Measurements from ENCODE around the gene MRM1. TPM values are rescaled to one million over a fixed set of nuclear protein-coding genes. Genes with fewer than 3 reads are reported as not detected.

MRM1 gene
- total and polyA plus RNA-seq, 5 experiments from 2014 or later = 3.2 to 12.7 (median 11.1) TPM

DNA sequence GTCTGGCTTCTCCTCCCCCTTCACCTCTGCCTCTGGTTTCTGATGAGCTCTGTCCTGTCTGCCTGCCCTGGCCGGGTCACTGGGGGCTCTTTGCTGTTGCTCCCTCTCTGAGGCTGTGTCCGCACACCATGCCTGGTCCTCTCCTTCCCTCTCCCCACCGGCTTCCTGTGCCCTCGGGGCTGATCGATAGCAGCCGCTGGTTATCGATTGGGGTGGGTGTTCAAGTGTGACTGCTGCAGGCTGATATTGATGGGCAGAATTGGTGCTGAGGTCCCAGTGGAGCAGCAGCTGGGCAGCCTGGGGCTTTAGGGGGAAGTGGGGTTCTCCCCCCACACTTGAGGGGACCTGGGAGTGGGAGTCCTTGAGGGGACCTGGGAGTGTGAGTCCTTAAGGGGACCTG lies 16.4 kb downstream of the MRM1 start:
- no peaks in the 10 kb centered on the region for H3K36me3 Mint-ChIP-seq
- no peak overlapping the region for H3K27ac Mint-ChIP-seq
- ATAC-seq (no peak), DNase-seq (no peak)
- H3K4me1 Mint-ChIP-seq = peaks cover 0 to 8% (median 4%) of the 10 kb centered on the region in 4 donors
- H3K9me3 Mint-ChIP-seq = no peaks in the 10 kb centered on the region
- POLR2A ChIA-PET = no interaction called here
- H3K4me3 Mint-ChIP-seq = no peak overlapping the region
- H3K27me3 Mint-ChIP-seq = no peaks in the 10 kb centered on the region

- H3K27ac Mint-ChIP-seq = no peak overlapping the region
- H3K36me3 Mint-ChIP-seq = no peaks in the 10 kb centered on the region
- ATAC-seq (no peak), DNase-seq (no peak)
- POLR2A ChIA-PET = no interaction called here
- H3K4me3 Mint-ChIP-seq = no peak overlapping the region
- no peaks in the 10 kb centered on the region for H3K27me3 Mint-ChIP-seq
- H3K4me1 Mint-ChIP-seq = peaks cover 0 to 8% (median 3%) of the 10 kb centered on the region in 4 donors
- H3K9me3 Mint-ChIP-seq = no peaks in the 10 kb centered on the region
These were observed 21.9 kb downstream of the MRM1 start for GRCh38 chr17:36623281-36623680.

- POLR2A ChIA-PET = no interaction called here
- Mint-ChIP-seq H3K4me1 (peaks cover 0 to 18% (median 5%) of the 10 kb centered on the region in 4 donors), H3K4me3 (no peak overlapping the region), H3K9me3 (no peaks in the 10 kb centered on the region), H3K27me3 (no peaks in the 10 kb centered on the region), H3K36me3 (no peaks in the 10 kb centered on the region), H3K27ac (no peak overlapping the region)
- DNase-seq (no peak), ATAC-seq (no peak)
These were observed 23.8 kb downstream of the MRM1 start for GRCh38 chr17:36625188-36625587.

GRCh38 chr17:36627101-36627500 lies 25.7 kb downstream of the MRM1 start:
- POLR2A ChIA-PET = no interaction called here
- H3K4me3 Mint-ChIP-seq = no peak overlapping the region
- no peak overlapping the region for H3K27ac Mint-ChIP-seq
- DNase-seq = no peak
- peaks cover 0 to 10% (median 3%) of the 10 kb centered on the region in 4 donors for H3K4me1 Mint-ChIP-seq
- no peaks in the 10 kb centered on the region for H3K9me3 Mint-ChIP-seq
- no peaks in the 10 kb centered on the region for H3K36me3 Mint-ChIP-seq
- H3K27me3 Mint-ChIP-seq = peaks cover 0 to 5% (median 0%) of the 10 kb centered on the region in 5 donors
- no peak for ATAC-seq

DNA sequence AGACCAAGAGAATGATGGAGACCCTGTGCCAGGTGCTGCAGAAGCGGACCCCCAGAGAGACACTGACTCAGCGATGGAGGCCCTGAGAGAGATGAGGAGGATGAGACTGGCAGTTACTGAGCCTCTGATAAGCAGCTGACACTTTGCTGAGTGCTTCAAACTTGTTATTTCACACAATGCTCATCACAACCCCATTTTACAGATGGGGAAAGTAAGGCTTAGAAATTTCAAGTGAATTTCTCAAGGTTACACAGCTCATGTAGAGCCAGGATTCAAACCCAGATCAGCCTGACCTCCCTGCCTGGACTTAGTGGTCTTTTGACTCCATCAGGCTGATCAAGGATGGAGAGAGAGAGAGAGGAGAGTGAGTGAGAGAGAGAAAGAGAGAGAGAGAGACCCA lies 27.2 kb downstream of the MRM1 start:
- no peaks in the 10 kb centered on the region for H3K9me3 Mint-ChIP-seq
- no peak for ATAC-seq
- POLR2A ChIA-PET = no interaction called here

DNA sequence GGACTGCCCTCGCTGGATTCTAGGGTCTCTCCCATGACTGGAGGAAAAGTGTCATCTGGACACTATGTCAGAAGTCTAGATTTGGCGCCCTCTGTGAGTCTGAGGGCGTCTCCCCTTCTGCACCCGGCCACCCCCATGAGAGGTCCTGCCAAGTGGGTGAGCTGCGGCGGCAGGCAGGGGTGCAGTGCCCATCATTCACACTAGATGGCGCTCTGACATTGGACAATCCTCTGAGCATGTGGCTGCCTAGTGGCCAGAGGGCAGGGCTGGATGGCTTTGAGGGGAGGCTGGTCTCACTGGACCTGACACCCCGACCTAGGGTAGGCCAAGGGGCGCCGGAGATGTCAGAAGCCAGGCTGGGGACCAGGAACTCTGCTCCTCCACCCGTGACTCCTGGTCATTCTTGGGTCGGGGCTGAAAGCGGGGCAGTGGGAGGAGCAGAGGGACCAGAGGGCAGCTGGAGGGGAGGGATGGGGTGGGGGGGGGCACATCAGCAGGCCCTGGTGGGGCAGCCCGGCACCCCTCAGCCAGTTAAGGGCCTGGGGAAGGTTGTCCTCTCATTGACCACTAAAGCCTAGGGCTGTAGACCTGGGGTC lies 28.0 kb downstream of the MRM1 start:
- peak; percentile 77 to 85 for ATAC-seq
- H3K27ac Mint-ChIP-seq = no peak overlapping the region
- POLR2A ChIA-PET = no interaction called here
- peaks cover 0 to 22% (median 3%) of the 10 kb centered on the region in 5 donors for H3K27me3 Mint-ChIP-seq
- H3K36me3 Mint-ChIP-seq = no peaks in the 10 kb centered on the region
- peaks cover 0 to 10% (median 3%) of the 10 kb centered on the region in 4 donors for H3K4me1 Mint-ChIP-seq
- peak; percentile 60 to 85 (median 72) for DNase-seq
- no peak overlapping the region for H3K4me3 Mint-ChIP-seq
- H3K9me3 Mint-ChIP-seq = no peaks in the 10 kb centered on the region

More for the DNA sequence above, 27.2 kb downstream of the MRM1 start:
- H3K4me1 Mint-ChIP-seq = peaks cover 0 to 10% (median 3%) of the 10 kb centered on the region in 4 donors
- H3K27ac Mint-ChIP-seq = no peak overlapping the region
- peaks cover 0 to 20% (median 3%) of the 10 kb centered on the region in 5 donors for H3K27me3 Mint-ChIP-seq
- DNase-seq = no peak
- H3K4me3 Mint-ChIP-seq = no peak overlapping the region
- no peaks in the 10 kb centered on the region for H3K36me3 Mint-ChIP-seq

DNA sequence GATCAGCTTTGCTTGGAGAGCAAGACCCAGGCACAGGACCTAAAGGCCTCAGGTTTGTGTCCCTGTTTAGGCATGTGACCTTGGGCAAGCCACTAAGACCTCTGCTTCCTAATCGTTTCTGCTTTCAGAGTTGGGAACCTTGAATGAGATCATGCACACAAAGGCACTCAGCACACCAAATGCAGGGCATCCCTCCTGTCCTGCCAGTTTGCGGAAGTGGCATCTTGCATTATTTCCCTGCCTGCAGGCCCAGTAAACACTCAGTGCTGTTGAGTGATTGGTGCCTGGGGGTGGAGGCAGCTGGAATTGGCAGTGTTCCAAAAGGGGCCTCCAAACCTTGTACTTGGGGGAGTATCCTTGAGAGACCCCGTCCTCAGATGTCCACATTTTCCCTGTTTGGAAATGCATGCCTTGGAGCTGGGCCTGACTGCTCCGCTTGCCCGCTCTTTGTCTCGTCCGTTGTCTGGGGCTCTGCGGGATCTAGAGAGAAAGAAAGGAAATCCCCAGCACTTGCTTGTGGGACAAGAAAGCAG lies 28.7 kb downstream of the MRM1 start:
- no peaks in the 10 kb centered on the region for H3K9me3 Mint-ChIP-seq
- POLR2A ChIA-PET = no interaction called here
- ATAC-seq (no peak), DNase-seq (no peak)
- H3K27ac Mint-ChIP-seq = no peak overlapping the region
- H3K27me3 Mint-ChIP-seq = peaks cover 2 to 27% (median 4%) of the 10 kb centered on the region in 5 donors
- H3K36me3 Mint-ChIP-seq = no peaks in the 10 kb centered on the region
- peaks cover 0 to 10% (median 3%) of the 10 kb centered on the region in 4 donors for H3K4me1 Mint-ChIP-seq
- no peak overlapping the region for H3K4me3 Mint-ChIP-seq

DNA sequence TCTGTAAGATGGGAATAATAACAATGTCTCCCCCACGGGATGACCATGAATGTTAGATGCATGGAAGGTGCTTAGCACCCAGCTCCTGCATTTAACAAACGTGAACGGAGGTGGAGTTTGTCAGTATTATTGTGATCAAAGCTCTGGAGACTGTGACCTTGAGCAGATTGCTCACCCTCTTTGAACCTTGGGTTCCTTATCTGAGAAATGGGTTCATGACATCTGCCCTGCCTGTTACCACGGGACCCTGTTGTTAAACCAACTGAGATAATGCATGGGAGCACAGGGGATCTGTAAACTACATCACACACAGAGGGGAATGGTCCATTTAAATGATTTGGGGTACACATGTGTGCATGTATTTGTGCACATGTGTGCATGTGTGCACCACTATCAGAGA lies 29.6 kb downstream of the MRM1 start:
- POLR2A ChIA-PET = no interaction called here
- Mint-ChIP-seq H3K36me3 (no peaks in the 10 kb centered on the region), H3K4me3 (no peak overlapping the region), H3K4me1 (peaks cover 0 to 10% (median 4%) of the 10 kb centered on the region in 4 donors), H3K9me3 (no peaks in the 10 kb centered on the region), H3K27me3 (peaks cover 2 to 33% (median 6%) of the 10 kb centered on the region in 5 donors), H3K27ac (no peak overlapping the region)
- no peak for ATAC-seq
- no peak for DNase-seq

GRCh38 chr17:36632916-36633771 lies 31.8 kb downstream of the MRM1 start:
- Mint-ChIP-seq H3K36me3 (no peaks in the 10 kb centered on the region), H3K4me3 (no peak overlapping the region), H3K4me1 (peaks cover 0 to 17% (median 6%) of the 10 kb centered on the region in 4 donors), H3K9me3 (no peaks in the 10 kb centered on the region), H3K27ac (peak overlapping the region in 1 of 10 donors; percentile 63), H3K27me3 (peaks cover 2 to 41% (median 12%) of the 10 kb centered on the region in 5 donors)
- DNase-seq (no peak), ATAC-seq (no peak)
- POLR2A ChIA-PET = no interaction called here

DNA sequence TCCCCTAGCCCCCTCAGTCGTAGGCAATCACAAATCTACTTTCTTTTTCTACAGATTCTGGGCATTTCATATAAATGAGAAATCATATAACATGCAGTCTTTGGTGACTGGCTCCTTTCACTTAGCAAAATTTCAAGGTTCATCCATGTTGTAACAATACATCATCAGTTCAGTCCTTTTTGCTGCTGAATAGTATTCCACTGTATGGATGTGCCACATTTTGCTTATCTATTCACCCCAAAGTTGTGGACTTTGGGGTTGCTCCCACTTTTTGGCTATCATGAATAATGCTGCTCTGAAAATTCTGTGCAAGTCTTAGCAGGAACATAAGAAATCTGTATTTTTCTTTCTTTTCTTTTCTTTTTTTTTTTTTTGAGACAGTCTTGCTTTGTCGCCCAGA lies 39.0 kb downstream of the MRM1 start:
- H3K4me3 Mint-ChIP-seq = peak overlapping the region in 4 of 10 donors; percentile 3 to 51 (median 17)
- H3K4me1 Mint-ChIP-seq = peaks cover 12 to 29% (median 14%) of the 10 kb centered on the region in 4 donors
- DNase-seq (no peak), ATAC-seq (no peak)
- no peaks in the 10 kb centered on the region for H3K9me3 Mint-ChIP-seq
- peaks cover 34 to 81% (median 53%) of the 10 kb centered on the region in 5 donors for H3K27me3 Mint-ChIP-seq
- no peak overlapping the region for H3K27ac Mint-ChIP-seq
- POLR2A ChIA-PET = no interaction called here
- H3K36me3 Mint-ChIP-seq = peaks cover 2 to 6% (median 5%) of the 10 kb centered on the region in 3 donors

DNA sequence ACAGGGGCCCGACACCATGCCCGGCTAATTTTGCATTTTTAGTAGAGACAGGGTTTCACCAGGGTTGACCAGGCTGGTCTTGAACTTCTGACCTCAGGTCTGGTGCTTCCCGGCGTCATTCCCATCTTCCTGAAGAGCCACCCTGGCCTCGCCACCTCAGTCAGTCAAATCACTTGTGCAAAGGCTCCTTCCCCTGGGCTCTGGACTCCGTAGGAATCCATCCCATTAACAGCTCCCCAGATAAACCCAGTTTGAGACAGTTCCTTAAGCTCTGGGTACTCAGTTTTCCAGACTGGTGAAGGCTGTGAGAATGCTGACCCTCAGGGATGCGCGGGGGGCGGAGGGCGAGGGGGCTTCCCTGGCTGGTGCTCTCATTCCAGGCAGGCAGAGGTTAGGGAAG lies 39.5 kb downstream of the MRM1 start:
- Mint-ChIP-seq H3K27ac (no peak overlapping the region), H3K9me3 (no peaks in the 10 kb centered on the region), H3K27me3 (peaks cover 34 to 83% (median 56%) of the 10 kb centered on the region in 5 donors), H3K36me3 (peaks cover 2 to 6% (median 5%) of the 10 kb centered on the region in 3 donors), H3K4me1 (peaks cover 12 to 29% (median 14%) of the 10 kb centered on the region in 4 donors), H3K4me3 (peak overlapping the region in 5 of 10 donors; percentile 3 to 95 (median 33))
- no peak for DNase-seq
- POLR2A ChIA-PET = interaction anchor here (1.1 kb wide), 1 partner anchor 30 kb away, joined by 3 read pairs; no protein-coding TSS in a partner anchor
- ATAC-seq = no peak

GRCh38 chr17:36641331-36641876 lies 40.0 kb downstream of the MRM1 start:
- ATAC-seq = peak; percentile 8 to 35
- H3K27ac Mint-ChIP-seq = peak overlapping the region in 1 of 10 donors; percentile 13
- H3K36me3 Mint-ChIP-seq = peaks cover 2 to 6% (median 5%) of the 10 kb centered on the region in 3 donors
- no peak for DNase-seq
- H3K27me3 Mint-ChIP-seq = peaks cover 34 to 89% (median 59%) of the 10 kb centered on the region in 5 donors
- H3K9me3 Mint-ChIP-seq = no peaks in the 10 kb centered on the region
- peaks cover 12 to 26% (median 14%) of the 10 kb centered on the region in 4 donors for H3K4me1 Mint-ChIP-seq
- POLR2A ChIA-PET = interaction anchor here (1.1 kb wide), 1 partner anchor 30 kb away, joined by 3 read pairs; no protein-coding TSS in a partner anchor
- H3K4me3 Mint-ChIP-seq = peak overlapping the region in 8 of 10 donors; percentile 22 to 97 (median 82)
